ENCODE measurements around the gene ATG4D.
A peak's percentile ranks its signal among the peaks of the same experiment; 100 is the strongest.

ATG4D gene

GRCh38 chr19:10543420-10544241, at the start of gene ATG4D:
Gene ATG4D (plus strand): TSS chr19:10543904. CDS start chr19:10544091, 187 bp downstream.
- Histone ChIP-seq H3K27ac (peak within 1 kb of the TSS; percentile 98), H3K4me2 (peak within 1 kb of the TSS; percentile 98), H3K27me3 (no peaks in the 10 kb centered on the region), H3K9ac (peak within 1 kb of the TSS; percentile 98), H3K36me3 (peaks cover 35% of the 10 kb centered on the region), H4K20me1 (peaks cover 35% of the 10 kb centered on the region; the same call in 1 of the 2 replicates), H3K4me3 (peak within 1 kb of the TSS; percentile 89), H3K4me1 (peaks cover 40% of the 10 kb centered on the region), H3K9me3 (no peaks in the 10 kb centered on the region)
- no peak for TF ChIP-seq Cebpa-rat (IDR thresholded peaks at IDR 0.05)

GRCh38 chr19:10497371-10497770, 46.3 kb upstream of the ATG4D start:
- Histone ChIP-seq H3K27ac (no peak overlapping the region), H3K36me3 (peaks cover 80% of the 10 kb centered on the region), H4K20me1 (peaks cover 82% of the 10 kb centered on the region), H3K27me3 (no peaks in the 10 kb centered on the region), H3K4me1 (peaks cover 36% of the 10 kb centered on the region), H3K4me3 (no peak overlapping the region), H3K9me3 (no peaks in the 10 kb centered on the region), H3K9ac (no peak overlapping the region), H3K4me2 (no peak overlapping the region)
- no peak for TF ChIP-seq Cebpa-rat (IDR thresholded peaks at IDR 0.05)

GRCh38 chr19:10499550-10500246, 44.0 kb upstream of the ATG4D start:
- no peaks in the 10 kb centered on the region for H3K9me3 ChIP-seq
- H3K9ac ChIP-seq: no peak overlapping the region
- peak overlapping the region; percentile 6; the same call in 1 of the 2 replicates for H3K4me2 ChIP-seq
- no peaks in the 10 kb centered on the region for H3K27me3 ChIP-seq
- peaks cover 47% of the 10 kb centered on the region for H3K4me1 ChIP-seq
- H3K27ac ChIP-seq: no peak overlapping the region
- H3K36me3 ChIP-seq: peaks cover 57% of the 10 kb centered on the region
- TF ChIP-seq Cebpa-rat (IDR thresholded peaks at IDR 0.05): no peak
- H3K4me3 ChIP-seq: no peak overlapping the region
- peaks cover 60% of the 10 kb centered on the region for H4K20me1 ChIP-seq

GRCh38 chr19:10500247-10500592, 43.5 kb upstream of the ATG4D start:
- Histone ChIP-seq H4K20me1 (peaks cover 55% of the 10 kb centered on the region), H3K4me2 (peak overlapping the region; percentile 6; the same call in 1 of the 2 replicates), H3K27ac (no peak overlapping the region), H3K4me1 (peaks cover 47% of the 10 kb centered on the region), H3K36me3 (peaks cover 51% of the 10 kb centered on the region), H3K4me3 (no peak overlapping the region), H3K27me3 (no peaks in the 10 kb centered on the region), H3K9ac (no peak overlapping the region), H3K9me3 (no peaks in the 10 kb centered on the region)
- no peak for TF ChIP-seq Cebpa-rat (IDR thresholded peaks at IDR 0.05)

GRCh38 chr19:10501971-10502523, 41.7 kb upstream of the ATG4D start:
- H3K4me1 ChIP-seq: peaks cover 47% of the 10 kb centered on the region
- no peaks in the 10 kb centered on the region for H3K9me3 ChIP-seq
- H3K27ac ChIP-seq: peak overlapping the region; percentile 100
- H4K20me1 ChIP-seq: peaks cover 36% of the 10 kb centered on the region
- peak overlapping the region; percentile 93 for H3K4me2 ChIP-seq
- H3K9ac ChIP-seq: peak overlapping the region; percentile 99
- no peak for TF ChIP-seq Cebpa-rat (IDR thresholded peaks at IDR 0.05)
- peak overlapping the region; percentile 88 for H3K4me3 ChIP-seq
- H3K27me3 ChIP-seq: no peaks in the 10 kb centered on the region
- H3K36me3 ChIP-seq: peaks cover 33% of the 10 kb centered on the region

GRCh38 chr19:10502524-10503001, 41.1 kb upstream of the ATG4D start:
- Histone ChIP-seq H3K27ac (peak overlapping the region; percentile 100), H4K20me1 (peaks cover 31% of the 10 kb centered on the region), H3K4me3 (peak overlapping the region; percentile 88)

GRCh38 chr19:10503002-10503789, 40.5 kb upstream of the ATG4D start, which contains the start of gene KEAP1:
Gene KEAP1 (minus strand): TSS chr19:10503356. CDS start chr19:10500033, 3,323 bp downstream.
- H3K4me1 ChIP-seq: peaks cover 47% of the 10 kb centered on the region
- peak within 1 kb of the TSS; percentile 93 for H3K4me2 ChIP-seq
- H3K36me3 ChIP-seq: peaks cover 22% of the 10 kb centered on the region
- peak within 1 kb of the TSS; percentile 99 for H3K9ac ChIP-seq
- H3K9me3 ChIP-seq: no peaks in the 10 kb centered on the region
- peak within 1 kb of the TSS; percentile 88 for H3K4me3 ChIP-seq
- H3K27me3 ChIP-seq: no peaks in the 10 kb centered on the region
- TF ChIP-seq Cebpa-rat (IDR thresholded peaks at IDR 0.05): peak; percentile 68; the same call in 1 of the 2 replicates
- peak within 1 kb of the TSS; percentile 100 for H3K27ac ChIP-seq
- peaks cover 25% of the 10 kb centered on the region for H4K20me1 ChIP-seq

More at GRCh38 chr19:10502524-10503001, 41.1 kb upstream of the ATG4D start:
- H3K4me2 ChIP-seq: peak overlapping the region; percentile 93
- H3K9ac ChIP-seq: peak overlapping the region; percentile 99
- no peak for TF ChIP-seq Cebpa-rat (IDR thresholded peaks at IDR 0.05)
- peaks cover 47% of the 10 kb centered on the region for H3K4me1 ChIP-seq
- peaks cover 28% of the 10 kb centered on the region for H3K36me3 ChIP-seq
- H3K9me3 ChIP-seq: no peaks in the 10 kb centered on the region
- H3K27me3 ChIP-seq: no peaks in the 10 kb centered on the region

- no peak overlapping the region for H3K4me3 ChIP-seq
- no peak for TF ChIP-seq Cebpa-rat (IDR thresholded peaks at IDR 0.05)
- H3K27me3 ChIP-seq: no peaks in the 10 kb centered on the region
- H4K20me1 ChIP-seq: no peaks in the 10 kb centered on the region; the same call in 1 of the 2 replicates
- H3K36me3 ChIP-seq: no peaks in the 10 kb centered on the region
- no peaks in the 10 kb centered on the region for H3K9me3 ChIP-seq
- H3K27ac ChIP-seq: no peak overlapping the region
- H3K9ac ChIP-seq: no peak overlapping the region
- peaks cover 42% of the 10 kb centered on the region for H3K4me1 ChIP-seq
- no peak overlapping the region for H3K4me2 ChIP-seq
These were observed 38.0 kb upstream of the ATG4D start for GRCh38 chr19:10505583-10506229.

Data from BLaER1 (cell line).